Mesothelial cell of epicardium (in vitro differentiated cells): ENCODE measurements around the gene ELMO1. TPM values are rescaled to one million over a fixed set of nuclear protein-coding genes. Genes with fewer than 3 reads are reported as not detected.
A peak's percentile ranks its signal among the peaks of the same experiment; 100 is the strongest.

Experiments
- DNase-seq, 2 experiments: peaks; one replicate each; pipeline ENCODE4 v3.0.0; 2021; ENCODE audit warnings: low spot score in 2 of 2; ENCODE audit not compliant: unreplicated experiment in 2 of 2
- H3K27ac Mint-ChIP-seq: 2 replicates; pipeline ENCODE4 v1.8.0; 2021; ENCODE audit warnings: mixed read lengths
- H3K27me3 Mint-ChIP-seq: 2 replicates; pipeline ENCODE4 v1.8.0; 2021; ENCODE audit warnings: low read depth, mixed read lengths
- H3K36me3 Mint-ChIP-seq: 2 replicates; pipeline ENCODE4 v1.8.0; 2021; ENCODE audit warnings: mixed read lengths
- H3K4me1 Mint-ChIP-seq: 2 replicates; pipeline ENCODE4 v1.8.0; 2021; ENCODE audit warnings: mixed read lengths
- H3K4me3 Mint-ChIP-seq: 2 replicates; pipeline ENCODE4 v1.8.0; 2021; ENCODE audit warnings: mild to moderate bottlenecking, moderate library complexity, mixed read lengths
- H3K9me3 Mint-ChIP-seq: 2 replicates; pipeline ENCODE4 v1.8.0; 2021; ENCODE audit warnings: mixed read lengths
- total RNA-seq: library from RNA; stranded (reverse); gene quantifications from 3 replicates; pipeline ENCODE4 v1.2.1, GENCODE V29; 2021
- TF ChIP-seq, protein P1 (sequence below): fragments of 200-600 bp; sonication (generic); IDR thresholded peaks from one replicate; pipeline ENCODE4 v1.5.0; 2021; ENCODE audit warnings: antibody characterized with exemption; ENCODE audit not compliant: unreplicated experiment

ELMO1 gene
- total RNA-seq, 1 donor from 2014 or later = 9.6 TPM

DNA sequence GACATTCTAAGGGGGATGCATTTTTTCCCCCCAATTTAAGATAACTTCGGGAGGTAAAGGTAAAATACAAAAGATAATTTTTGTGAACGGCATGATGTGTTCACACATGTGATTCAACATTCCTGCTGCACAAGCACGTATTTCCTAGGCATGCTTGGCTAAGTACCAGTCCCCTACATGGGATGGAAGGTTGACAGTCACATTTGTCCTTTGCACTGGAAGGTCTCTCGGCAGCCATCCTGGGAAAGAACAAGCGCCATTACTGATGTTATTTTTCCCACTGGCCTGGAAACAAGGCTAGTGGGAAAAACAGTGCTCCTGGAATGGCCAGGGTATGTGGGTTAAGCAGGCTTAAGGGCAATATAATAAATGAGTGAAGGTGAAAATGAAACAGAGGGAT is 448.2 kb downstream of the ELMO1 start:
- Mint-ChIP-seq H3K4me3 (no peak overlapping the region), H3K9me3 (peaks cover 5% of the 10 kb centered on the region), H3K4me1 (no peaks in the 10 kb centered on the region), H3K27me3 (no peaks in the 10 kb centered on the region), H3K27ac (no peak overlapping the region), H3K36me3 (no peaks in the 10 kb centered on the region)
- TF ChIP-seq, protein P1, sequence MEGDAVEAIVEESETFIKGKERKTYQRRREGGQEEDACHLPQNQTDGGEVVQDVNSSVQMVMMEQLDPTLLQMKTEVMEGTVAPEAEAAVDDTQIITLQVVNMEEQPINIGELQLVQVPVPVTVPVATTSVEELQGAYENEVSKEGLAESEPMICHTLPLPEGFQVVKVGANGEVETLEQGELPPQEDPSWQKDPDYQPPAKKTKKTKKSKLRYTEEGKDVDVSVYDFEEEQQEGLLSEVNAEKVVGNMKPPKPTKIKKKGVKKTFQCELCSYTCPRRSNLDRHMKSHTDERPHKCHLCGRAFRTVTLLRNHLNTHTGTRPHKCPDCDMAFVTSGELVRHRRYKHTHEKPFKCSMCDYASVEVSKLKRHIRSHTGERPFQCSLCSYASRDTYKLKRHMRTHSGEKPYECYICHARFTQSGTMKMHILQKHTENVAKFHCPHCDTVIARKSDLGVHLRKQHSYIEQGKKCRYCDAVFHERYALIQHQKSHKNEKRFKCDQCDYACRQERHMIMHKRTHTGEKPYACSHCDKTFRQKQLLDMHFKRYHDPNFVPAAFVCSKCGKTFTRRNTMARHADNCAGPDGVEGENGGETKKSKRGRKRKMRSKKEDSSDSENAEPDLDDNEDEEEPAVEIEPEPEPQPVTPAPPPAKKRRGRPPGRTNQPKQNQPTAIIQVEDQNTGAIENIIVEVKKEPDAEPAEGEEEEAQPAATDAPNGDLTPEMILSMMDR = no peak
- DNase-seq = no peak

DNA sequence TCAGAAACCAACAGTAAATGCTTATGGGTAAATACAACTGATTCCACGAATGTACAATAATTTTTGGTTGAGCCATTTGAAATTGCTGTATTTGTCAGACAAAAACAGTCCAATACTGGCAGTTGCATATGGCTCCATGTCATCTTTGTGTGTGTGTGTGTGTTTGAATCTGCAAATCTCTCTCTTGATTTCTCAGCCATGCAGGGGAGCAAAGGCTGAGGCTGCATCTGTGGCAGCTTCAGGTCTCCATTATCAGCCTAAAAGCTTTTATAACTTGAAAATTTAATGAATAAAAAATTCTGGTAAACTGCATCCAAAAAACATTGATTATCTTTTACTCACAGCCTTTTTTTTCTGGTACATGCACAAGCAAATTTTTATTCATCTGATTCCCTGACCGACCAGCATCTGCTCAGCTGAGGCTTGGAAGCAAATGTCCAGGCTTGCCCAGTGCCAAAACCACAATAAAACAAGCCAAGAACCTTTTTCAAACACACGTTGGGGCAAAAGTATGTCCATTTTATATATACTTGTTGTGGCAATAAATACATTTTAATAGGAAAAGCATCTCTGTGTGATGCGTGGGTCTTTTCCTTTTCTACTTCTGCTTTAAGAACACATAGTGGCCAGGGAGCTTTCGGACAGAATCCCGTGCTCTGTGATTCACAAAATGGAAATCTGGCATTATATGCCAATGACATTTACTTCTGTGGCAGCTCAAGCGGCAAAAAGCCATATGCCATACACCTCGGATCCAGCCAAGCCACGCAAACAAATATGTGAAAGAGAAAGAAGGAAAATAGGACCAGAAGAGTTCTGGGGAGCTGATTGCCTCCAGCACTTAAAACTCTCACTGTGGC is 448.8 kb downstream of the ELMO1 start:
- DNase-seq = no peak
- Mint-ChIP-seq H3K4me3 (no peak overlapping the region), H3K27ac (no peak overlapping the region), H3K27me3 (no peaks in the 10 kb centered on the region), H3K4me1 (no peaks in the 10 kb centered on the region), H3K9me3 (peaks cover 5% of the 10 kb centered on the region), H3K36me3 (no peaks in the 10 kb centered on the region)
- TF ChIP-seq, protein P1 = no peak

DNA sequence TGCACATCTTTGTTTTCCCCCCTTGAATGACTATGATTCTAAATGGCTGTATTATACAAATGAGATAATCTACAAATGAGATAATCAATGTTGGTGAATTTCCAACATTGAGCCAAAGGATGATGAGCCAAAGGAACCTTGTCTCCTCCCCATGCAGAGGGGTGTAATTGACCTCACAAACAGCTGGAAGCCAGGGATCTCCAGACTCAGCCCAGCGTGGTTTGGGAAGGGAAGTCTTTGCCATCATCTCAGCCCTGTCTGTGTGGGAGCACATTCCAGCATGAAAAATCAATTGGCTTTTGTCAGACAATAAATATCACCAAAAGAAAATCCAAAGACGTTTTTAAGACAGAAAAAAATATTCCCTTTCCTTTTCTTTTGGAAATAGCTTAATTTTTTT is 452.9 kb downstream of the ELMO1 start:
- no peaks in the 10 kb centered on the region for H3K9me3 Mint-ChIP-seq
- TF ChIP-seq, protein P1 = no peak
- no peaks in the 10 kb centered on the region for H3K36me3 Mint-ChIP-seq
- H3K4me1 Mint-ChIP-seq = no peaks in the 10 kb centered on the region
- H3K27me3 Mint-ChIP-seq = no peaks in the 10 kb centered on the region
- no peak overlapping the region for H3K27ac Mint-ChIP-seq
- no peak overlapping the region for H3K4me3 Mint-ChIP-seq
- DNase-seq = no peak

DNA sequence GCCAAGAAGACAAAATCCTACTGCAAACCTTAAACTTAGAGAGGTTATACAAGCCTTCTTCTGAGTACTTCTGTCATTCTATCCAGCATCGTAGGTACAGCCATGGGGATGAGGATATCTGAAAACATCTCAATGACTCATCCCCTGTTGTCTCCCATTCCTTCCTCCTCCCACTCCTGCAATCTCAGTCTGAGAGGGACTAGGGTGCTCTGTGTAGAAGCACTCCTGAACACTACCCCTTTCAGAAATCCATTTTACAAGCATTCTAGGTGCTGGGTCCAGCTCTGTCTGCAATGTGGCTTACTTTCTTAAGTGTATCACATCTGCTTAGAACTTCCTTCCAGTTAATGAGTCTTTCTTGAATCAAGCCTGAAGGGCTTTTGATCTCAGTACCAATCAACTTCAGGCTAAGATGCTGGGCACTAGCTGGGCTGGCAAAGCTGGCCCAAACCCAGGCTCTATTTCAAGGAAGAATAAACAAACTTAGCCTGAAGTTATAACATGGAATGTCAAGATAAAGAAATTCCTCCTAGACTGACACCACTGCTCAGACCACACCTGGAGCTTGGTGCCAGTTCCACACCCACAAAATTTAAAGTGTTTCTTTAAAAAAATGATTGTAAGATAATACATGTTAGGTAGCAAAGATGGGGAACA is 454.1 kb downstream of the ELMO1 start:
- DNase-seq = no peak

DNA sequence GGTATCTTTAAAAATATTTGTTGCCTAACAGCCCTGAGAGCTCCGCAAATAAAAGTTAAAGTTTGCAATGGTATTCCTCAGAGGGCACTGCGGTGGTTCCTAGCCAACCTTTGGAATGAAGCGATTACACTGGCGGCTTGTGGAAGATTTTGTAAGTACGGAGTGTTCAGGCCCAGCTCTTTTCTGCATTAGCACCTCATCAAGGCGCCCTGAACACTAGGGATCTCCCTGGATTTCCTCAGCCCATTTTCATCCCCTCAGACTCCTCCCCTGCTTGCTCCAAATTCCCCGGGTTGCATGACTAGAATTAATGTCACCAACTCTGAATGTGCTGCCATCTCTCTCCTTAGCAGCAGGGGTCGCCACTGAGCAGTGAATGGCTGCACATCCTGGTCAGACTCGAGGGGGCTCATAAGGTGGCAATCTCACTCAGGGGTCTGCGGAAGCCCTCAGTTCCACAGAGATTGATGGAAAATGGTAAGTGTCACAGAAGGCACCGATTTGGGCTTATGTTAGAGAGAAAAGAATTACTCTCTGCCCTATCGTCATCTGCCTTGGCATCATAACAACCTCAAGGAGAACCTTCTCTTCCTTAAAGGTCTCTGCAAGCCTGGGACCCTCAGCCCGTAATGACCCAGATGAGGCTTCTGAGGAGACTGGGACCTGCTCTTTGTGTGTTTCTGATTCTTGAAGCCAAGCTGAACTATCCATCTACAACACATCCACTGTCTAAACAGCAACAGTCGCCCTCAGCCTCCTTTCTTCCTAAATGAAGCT is 461.5 kb downstream of the ELMO1 start:
- H3K4me1 Mint-ChIP-seq = peaks cover 32% of the 10 kb centered on the region
- no peak overlapping the region for H3K27ac Mint-ChIP-seq
- no peak overlapping the region for H3K4me3 Mint-ChIP-seq
- DNase-seq = peak in 1 of 2 experiments; percentile 73
- H3K27me3 Mint-ChIP-seq = peaks cover 10% of the 10 kb centered on the region
- H3K36me3 Mint-ChIP-seq = no peaks in the 10 kb centered on the region
- TF ChIP-seq, protein P1 = peak; percentile 80
- H3K9me3 Mint-ChIP-seq = no peaks in the 10 kb centered on the region

More for the DNA sequence above, 454.1 kb downstream of the ELMO1 start:
- H3K27me3 Mint-ChIP-seq = no peaks in the 10 kb centered on the region
- no peak overlapping the region for H3K4me3 Mint-ChIP-seq
- no peak overlapping the region for H3K27ac Mint-ChIP-seq
- TF ChIP-seq, protein P1 = no peak
- no peaks in the 10 kb centered on the region for H3K36me3 Mint-ChIP-seq
- H3K9me3 Mint-ChIP-seq = no peaks in the 10 kb centered on the region
- H3K4me1 Mint-ChIP-seq = no peaks in the 10 kb centered on the region
